OCI-LY7 (cell line): ENCODE measurements around the gene GPRC5A. TPM values are rescaled to one million over a fixed set of nuclear protein-coding genes. Genes with fewer than 3 reads are reported as not detected.

Experiments used
- BruUV-seq: library from RNA; stranded (reverse); fragments of 400-500 nt; replicated peaks from 2 replicates; lab custom pipeline; 2021; lab: Mats Ljungman, UMichigan
- CTCF ChIA-PET: fragments of 300-600 bp; sonication (Branson Sonifier 250); formaldehyde crosslinking; loops from one replicate; lab custom pipeline; 2022; ENCODE audit warnings: antibody characterized with exemption; ENCODE audit not compliant: unreplicated experiment; lab: Charles Lee
- POLR2A ChIA-PET: fragments of 300-600 bp; sonication (Branson Sonifier 250); formaldehyde crosslinking; loops from one replicate; lab custom pipeline; 2022; ENCODE audit warnings: antibody characterized with exemption; lab: Charles Lee
- DNase-seq: peaks from one replicate; pipeline ENCODE4 v3.0.0-alpha.2; 2015; ENCODE audit warnings: low spot score
- H2AFZ ChIP-seq: fragments of 200-600 bp; sonication (generic), shearing (Covaris generic); 2 replicates; pipeline ENCODE4 v1.6.1; 2014; ENCODE audit warnings: mild to moderate bottlenecking, antibody characterized with exemption, low read length, moderate library complexity
- H3K27ac ChIP-seq: fragments of 200-600 bp; sonication (generic); 2 replicates; pipeline ENCODE4 v1.5.1; 2014; ENCODE audit warnings: mixed run types, low read depth, mild to moderate bottlenecking, moderate library complexity, low read length, inconsistent platforms; ENCODE audit not compliant: poor library complexity, severe bottlenecking
- H3K36me3 ChIP-seq: fragments of 200-600 bp; sonication (generic); 2 replicates; pipeline ENCODE4 v1.6.1; 2014; ENCODE audit warnings: mild to moderate bottlenecking, antibody characterized with exemption, low read length, moderate library complexity, mixed read lengths; ENCODE audit not compliant: insufficient read depth
- H3K4me1 ChIP-seq: fragments of 200-600 bp; sonication (generic); 2 replicates; pipeline ENCODE4 v1.5.1; 2014; ENCODE audit warnings: mild to moderate bottlenecking, low read length; ENCODE audit not compliant: insufficient read depth, poor library complexity, severe bottlenecking
- H3K4me2 ChIP-seq: fragments of 200-600 bp; sonication (generic); 2 replicates; pipeline ENCODE4 v1.6.1; 2014; ENCODE audit warnings: mild to moderate bottlenecking, low read length
- H3K4me3 ChIP-seq: fragments of 200-600 bp; sonication (generic); 2 replicates; pipeline ENCODE4 v1.5.1; 2014; ENCODE audit warnings: mild to moderate bottlenecking, low read depth, low read length; ENCODE audit not compliant: poor library complexity, severe bottlenecking
- H3K79me2 ChIP-seq: fragments of 200-600 bp; sonication (generic); 2 replicates; pipeline ENCODE4 v1.6.1; 2016; ENCODE audit warnings: low read depth, mild to moderate bottlenecking, low read length, moderate library complexity, mixed read lengths; ENCODE audit not compliant: insufficient read depth
- H3K9me2 ChIP-seq: fragments of 200-600 bp; sonication (generic); 2 replicates; pipeline ENCODE4 v1.6.1; 2016; ENCODE audit warnings: mild to moderate bottlenecking, low read length, mixed read lengths; ENCODE audit not compliant: insufficient read depth
- H3K9me3 ChIP-seq: fragments of 200-600 bp; sonication (generic); 2 replicates; pipeline ENCODE4 v1.6.1; 2014; ENCODE audit warnings: mild to moderate bottlenecking, mixed run types, low read length, mixed read lengths
- H4K20me1 ChIP-seq: fragments of 200-600 bp; sonication (generic); 2 replicates; pipeline ENCODE4 v1.6.1; 2014; ENCODE audit warnings: mild to moderate bottlenecking, antibody characterized with exemption, low read length, moderate library complexity, mixed read lengths; ENCODE audit not compliant: insufficient read depth
- EZH2phosphoT487 ChIP-seq: fragments of 200-600 bp; sonication (generic); IDR thresholded peaks from 2 replicates; pipeline ENCODE4 v1.6.1; 2018; ENCODE audit warnings: low read depth, borderline replicate concordance, mild to moderate bottlenecking, mixed run types, antibody characterized with exemption, low read length, moderate library complexity, mixed read lengths
- intact Hi-C: fragments of 100-400 bp; cut with micrococcal nuclease; formaldehyde crosslinking; loops from one replicate; pipeline ENCODE4 v1.10.0; 2022; ENCODE audit not compliant: unreplicated experiment
- total RNA-seq, 2 experiments: library from RNA; depleted of rRNA in 1 of 2; stranded (reverse); fragments of >200 nt in 1 of 2; shearing (Covaris generic) in 1 of 2; gene quantifications; 2 replicates each; pipeline ENCODE4 v1.2.3, GENCODE V29; 2014 to 2022
- TF ChIP-seq, protein P1 (sequence below): fragments of 200-600 bp; sonication (generic); conservative IDR thresholded peaks from 2 replicates; pipeline ENCODE4 v1.5.1; 2014; ENCODE audit warnings: mild to moderate bottlenecking, antibody characterized with exemption, low read length, moderate library complexity, mixed read lengths

The GPRC5A gene
- total RNA-seq, 2 experiments from 2014 or later: 0.25 TPM; not detected in 1

- H3K4me3 ChIP-seq: no peak overlapping the region
- POLR2A ChIA-PET: interaction anchor here (0.6 to 0.9 kb wide), 2 partner anchors 195 to 290 kb away, joined by 3 to 4 read pairs; no protein-coding TSS in a partner anchor
- H3K79me2 ChIP-seq: no peaks in the 10 kb centered on the region
- no peak overlapping the region for H3K27ac ChIP-seq
- no peaks in the 10 kb centered on the region for H3K4me1 ChIP-seq
- no peaks in the 10 kb centered on the region for H4K20me1 ChIP-seq
- no peak overlapping the region for H3K4me2 ChIP-seq
- TF ChIP-seq, protein P1, sequence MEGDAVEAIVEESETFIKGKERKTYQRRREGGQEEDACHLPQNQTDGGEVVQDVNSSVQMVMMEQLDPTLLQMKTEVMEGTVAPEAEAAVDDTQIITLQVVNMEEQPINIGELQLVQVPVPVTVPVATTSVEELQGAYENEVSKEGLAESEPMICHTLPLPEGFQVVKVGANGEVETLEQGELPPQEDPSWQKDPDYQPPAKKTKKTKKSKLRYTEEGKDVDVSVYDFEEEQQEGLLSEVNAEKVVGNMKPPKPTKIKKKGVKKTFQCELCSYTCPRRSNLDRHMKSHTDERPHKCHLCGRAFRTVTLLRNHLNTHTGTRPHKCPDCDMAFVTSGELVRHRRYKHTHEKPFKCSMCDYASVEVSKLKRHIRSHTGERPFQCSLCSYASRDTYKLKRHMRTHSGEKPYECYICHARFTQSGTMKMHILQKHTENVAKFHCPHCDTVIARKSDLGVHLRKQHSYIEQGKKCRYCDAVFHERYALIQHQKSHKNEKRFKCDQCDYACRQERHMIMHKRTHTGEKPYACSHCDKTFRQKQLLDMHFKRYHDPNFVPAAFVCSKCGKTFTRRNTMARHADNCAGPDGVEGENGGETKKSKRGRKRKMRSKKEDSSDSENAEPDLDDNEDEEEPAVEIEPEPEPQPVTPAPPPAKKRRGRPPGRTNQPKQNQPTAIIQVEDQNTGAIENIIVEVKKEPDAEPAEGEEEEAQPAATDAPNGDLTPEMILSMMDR: no peak
- TF ChIP-seq EZH2phosphoT487: no peak
- intact Hi-C loops: no loop called here
- no peaks in the 10 kb centered on the region for H3K9me3 ChIP-seq
- CTCF ChIA-PET: no interaction called here
- no peaks in the 10 kb centered on the region for H3K9me2 ChIP-seq
- no peak overlapping the region for H2AFZ ChIP-seq
- BruUV-seq: no TSS peak
- H3K36me3 ChIP-seq: no peaks in the 10 kb centered on the region
- no peak for DNase-seq
Observed at GRCh38 chr12:12922191-12922616, 30.8 kb downstream of the GPRC5A start.

GRCh38 chr12:12922978-12923377 is 31.6 kb downstream of the GPRC5A start:
- H3K9me2 ChIP-seq: no peaks in the 10 kb centered on the region
- no peaks in the 10 kb centered on the region for H3K9me3 ChIP-seq
- BruUV-seq: no TSS peak
- DNase-seq: no peak
- no peaks in the 10 kb centered on the region for H3K79me2 ChIP-seq
- no peak overlapping the region for H3K4me2 ChIP-seq
- H2AFZ ChIP-seq: no peak overlapping the region
- ChIA-PET CTCF (no interaction called here), POLR2A (no interaction called here)
- intact Hi-C loops: no loop called here
- H3K4me1 ChIP-seq: no peaks in the 10 kb centered on the region
- H3K27ac ChIP-seq: no peak overlapping the region
- TF ChIP-seq EZH2phosphoT487: no peak
- TF ChIP-seq, protein P1: no peak
- no peaks in the 10 kb centered on the region for H4K20me1 ChIP-seq
- H3K4me3 ChIP-seq: no peak overlapping the region
- no peaks in the 10 kb centered on the region for H3K36me3 ChIP-seq

- Histone ChIP-seq H3K27ac (no peak overlapping the region), H2AFZ (no peak overlapping the region), H3K36me3 (no peaks in the 10 kb centered on the region), H3K4me3 (no peak overlapping the region), H3K9me3 (no peaks in the 10 kb centered on the region), H3K4me1 (no peaks in the 10 kb centered on the region), H4K20me1 (no peaks in the 10 kb centered on the region), H3K4me2 (no peak overlapping the region), H3K9me2 (no peaks in the 10 kb centered on the region), H3K79me2 (no peaks in the 10 kb centered on the region)
- BruUV-seq: no TSS peak
- ChIA-PET CTCF (no interaction called here), POLR2A (interaction anchor here (0.6 kb wide), 1 partner anchor 421 kb away, joined by 3 read pairs; no protein-coding TSS in a partner anchor)
- no peak for DNase-seq
- intact Hi-C loops: no loop called here
- no peak for TF ChIP-seq EZH2phosphoT487
- TF ChIP-seq, protein P1: no peak
Observed at GRCh38 chr12:12924169-12924568, 32.8 kb downstream of the GPRC5A start.
